ENCODE data around the gene NUFIP1. TPM values are rescaled to one million over a fixed set of nuclear protein-coding genes. Genes with fewer than 3 reads are reported as not detected.

NUFIP1 gene
- total and polyA plus RNA-seq, 2 experiments from 2014 or later: 7.7 to 23.9 TPM

DNA sequence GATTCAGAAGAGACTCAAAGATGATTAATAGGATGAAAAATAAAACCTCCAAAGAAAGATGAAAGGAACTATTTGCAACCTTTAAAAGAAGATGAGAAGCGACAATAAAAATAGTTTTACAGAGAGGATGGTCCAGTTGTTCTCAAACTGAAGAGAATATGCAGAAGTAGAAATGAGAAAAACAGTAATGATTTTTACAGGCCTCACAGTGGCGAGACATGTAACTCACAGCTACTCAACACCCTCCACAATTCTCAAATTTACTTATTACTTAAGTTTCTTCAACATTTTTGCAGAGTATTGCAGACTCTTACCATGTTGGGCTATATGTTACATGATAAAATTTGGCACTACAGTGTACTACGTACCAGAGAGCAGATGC is 20.8 kb downstream of the NUFIP1 start (continued):
- no peak for TF ChIP-seq CTCF (conservative IDR thresholded peaks at IDR 0.05; ENCODE audit: low read depth in 2 of 2)
- TF ChIP-seq, protein P1, sequence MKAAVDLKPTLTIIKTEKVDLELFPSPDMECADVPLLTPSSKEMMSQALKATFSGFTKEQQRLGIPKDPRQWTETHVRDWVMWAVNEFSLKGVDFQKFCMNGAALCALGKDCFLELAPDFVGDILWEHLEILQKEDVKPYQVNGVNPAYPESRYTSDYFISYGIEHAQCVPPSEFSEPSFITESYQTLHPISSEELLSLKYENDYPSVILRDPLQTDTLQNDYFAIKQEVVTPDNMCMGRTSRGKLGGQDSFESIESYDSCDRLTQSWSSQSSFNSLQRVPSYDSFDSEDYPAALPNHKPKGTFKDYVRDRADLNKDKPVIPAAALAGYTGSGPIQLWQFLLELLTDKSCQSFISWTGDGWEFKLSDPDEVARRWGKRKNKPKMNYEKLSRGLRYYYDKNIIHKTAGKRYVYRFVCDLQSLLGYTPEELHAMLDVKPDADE (IDR thresholded peaks at IDR 0.05): no peak
- no peak for TF ChIP-seq ZNF331 (CRISPR knock-in tag; IDR thresholded peaks at IDR 0.05; ENCODE audit: low read depth)
- no peak for TF ChIP-seq STAT1 (IDR thresholded peaks at IDR 0.05; ENCODE audit: unreplicated experiment)
- no peak for TF ChIP-seq JUNB (IDR thresholded peaks at IDR 0.05; ENCODE audit: unreplicated experiment)
- TF ChIP-seq NANOG (IDR thresholded peaks at IDR 0.05; ENCODE audit: borderline replicate concordance): no peak

DNA sequence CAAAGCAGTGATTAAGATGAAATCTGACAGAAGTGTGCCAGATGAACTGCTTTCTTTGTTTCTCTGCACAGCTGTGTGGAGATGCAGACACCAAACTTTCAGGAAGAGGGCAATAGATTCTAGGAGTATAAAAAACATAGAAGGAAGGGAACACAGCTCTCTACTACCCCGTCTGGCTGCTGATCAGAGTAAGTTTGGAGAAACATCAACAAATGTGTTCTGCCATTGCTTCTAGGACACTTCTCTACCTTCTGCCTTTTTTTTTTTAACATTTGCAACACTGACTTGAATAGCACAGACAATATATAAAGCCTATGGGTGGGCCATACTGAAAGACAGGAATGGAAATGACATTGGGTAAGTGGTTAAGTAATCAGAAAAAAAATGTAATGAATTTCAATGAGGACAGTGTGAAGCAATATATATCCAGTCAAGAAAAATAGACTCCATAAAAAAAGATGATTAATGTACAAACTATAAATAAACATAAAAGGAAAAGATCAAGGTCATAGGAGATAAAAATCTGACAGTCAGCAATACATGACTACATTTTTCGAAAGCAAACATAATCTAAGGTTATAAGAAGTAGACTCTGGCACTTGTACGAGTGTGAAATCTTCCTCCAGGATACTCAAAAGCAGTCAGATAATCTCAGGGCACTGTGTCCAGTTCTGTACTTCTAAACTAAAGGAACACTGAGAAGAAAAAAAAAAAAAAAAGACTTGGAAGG is 21.4 kb downstream of the NUFIP1 start:
- no peak for ATAC-seq
- no peak overlapping the region for H3K27ac Mint-ChIP-seq
- H3K4me3 Mint-ChIP-seq: no peak overlapping the region

GRCh38 chr13:44961997-44962396 is 27.3 kb downstream of the NUFIP1 start:
- no peak overlapping the region for H2AFZ ChIP-seq
- no peak overlapping the region for H3K4me3 ChIP-seq
- Mint-ChIP-seq H3K4me3 (no peak overlapping the region), H3K27me3 (ENCODE audit: insufficient read depth, low read depth, poor library complexity) (peaks cover 2% of the 10 kb centered on the region), H3K9me3 (peaks cover 29% of the 10 kb centered on the region), H3K27ac (no peak overlapping the region), H3K4me1 (no peaks in the 10 kb centered on the region), H3K36me3 (ENCODE audit: low read depth) (peaks cover 67% of the 10 kb centered on the region)
- H4K20me1 ChIP-seq (replicated peaks; ENCODE audit: insufficient read depth): peaks cover 4% of the 10 kb centered on the region; the same call in 1 of the 2 replicates
- ATAC-seq: no peak
- no peaks in the 10 kb centered on the region for H3K4me1 ChIP-seq (ENCODE audit: insufficient read depth)
- peaks cover 41% of the 10 kb centered on the region for H3K36me3 ChIP-seq (ENCODE audit: insufficient read depth)
- H3K4me2 ChIP-seq: no peak overlapping the region
- no peak overlapping the region for H3K27ac ChIP-seq (ENCODE audit: low read depth)
- H3K79me2 ChIP-seq (replicated peaks; ENCODE audit: insufficient read depth): 0 out of 2 replicates have a peak, but pooled peaks cover 2% of the 10 kb centered on the region
- H3K27me3 ChIP-seq (ENCODE audit: insufficient read depth): no peaks in the 10 kb centered on the region
- H3K9me2 ChIP-seq (ENCODE audit: insufficient read depth): no peaks in the 10 kb centered on the region; the same call in 1 of the 2 replicates
- no peak for DNase-seq (ENCODE audit: low spot score)
- no peaks in the 10 kb centered on the region for H3F3A ChIP-seq (replicated peaks; ENCODE audit: low read depth)
- TF ChIP-seq EZH2 (IDR thresholded peaks at IDR 0.05; ENCODE audit: low read depth, unreplicated experiment) (no peak), NANOG (IDR thresholded peaks at IDR 0.05; ENCODE audit: borderline replicate concordance) (no peak), CTCF (conservative IDR thresholded peaks at IDR 0.05; ENCODE audit: low read depth in 2 of 2) (no peak), JUNB (IDR thresholded peaks at IDR 0.05; ENCODE audit: unreplicated experiment) (no peak), ZNF114 (CRISPR knock-in tag; IDR thresholded peaks at IDR 0.05) (no peak)

More for the DNA sequence above, 21.4 kb downstream of the NUFIP1 start:
- Histone ChIP-seq H3K9me2 (ENCODE audit: insufficient read depth) (no peaks in the 10 kb centered on the region; the same call in 1 of the 2 replicates), H3K4me1 (ENCODE audit: insufficient read depth) (0 out of 2 replicates have a peak, but pooled peaks cover 4% of the 10 kb centered on the region), H3K4me2 (no peak overlapping the region), H3K27ac (ENCODE audit: low read depth) (no peak overlapping the region), H3F3A (replicated peaks; ENCODE audit: low read depth) (no peaks in the 10 kb centered on the region), H3K79me2 (replicated peaks; ENCODE audit: insufficient read depth) (peaks cover 30% of the 10 kb centered on the region), H2AFZ (no peak overlapping the region), H3K27me3 (ENCODE audit: insufficient read depth) (no peaks in the 10 kb centered on the region), H3K36me3 (ENCODE audit: insufficient read depth) (peaks cover 34% of the 10 kb centered on the region), H3K4me3 (no peak overlapping the region), H4K20me1 (replicated peaks; ENCODE audit: insufficient read depth) (peaks cover 5% of the 10 kb centered on the region)
- DNase-seq (ENCODE audit: low spot score): no peak
- TF ChIP-seq, protein P1 (IDR thresholded peaks at IDR 0.05): no peak
- no peak for TF ChIP-seq CREB1 (CRISPR knock-in tag; IDR thresholded peaks at IDR 0.05; ENCODE audit: low read depth)
- TF ChIP-seq STAT1 (IDR thresholded peaks at IDR 0.05; ENCODE audit: unreplicated experiment): no peak
- no peak for TF ChIP-seq ZNF114 (CRISPR knock-in tag; IDR thresholded peaks at IDR 0.05)
- Mint-ChIP-seq H3K4me1 (peaks cover 3% of the 10 kb centered on the region), H3K36me3 (ENCODE audit: low read depth) (peaks cover 51% of the 10 kb centered on the region), H3K27me3 (ENCODE audit: insufficient read depth, low read depth, poor library complexity) (peaks cover 2% of the 10 kb centered on the region), H3K9me3 (peaks cover 18% of the 10 kb centered on the region)
